Neural progenitor cell (in vitro differentiated cells): ENCODE measurements around the gene ASPHD2. TPM values are rescaled to one million over a fixed set of nuclear protein-coding genes. Genes with fewer than 3 reads are reported as not detected.

ENCODE experiments used
- DNase-seq: peaks from one replicate; pipeline ENCODE4 v3.0.0-alpha.2; 2016; ENCODE audit warnings: low spot score
- H2AFZ ChIP-seq: fragments of 200-600 bp; sonication (generic); replicated peaks from 2 replicates; pipeline ENCODE4 v1.6.1; 2016; ENCODE audit warnings: antibody characterized with exemption
- H3F3A ChIP-seq: fragments of 200-600 bp; sonication (generic); 2 replicates; pipeline ENCODE4 v1.6.1; 2016; ENCODE audit warnings: antibody characterized with exemption, low read depth
- H3K27ac ChIP-seq: fragments of 200-600 bp; sonication (generic); 2 replicates; pipeline ENCODE4 v1.5.1; 2016; ENCODE audit warnings: mild to moderate bottlenecking
- H3K27me3 ChIP-seq: fragments of 200-600 bp; sonication (generic); 2 replicates; pipeline ENCODE4 v1.6.1; 2016; ENCODE audit warnings: mild to moderate bottlenecking, moderate library complexity
- H3K36me3 ChIP-seq: fragments of 200-600 bp; sonication (generic); 2 replicates; pipeline ENCODE4 v1.5.1; 2016
- H3K4me1 ChIP-seq: fragments of 200-600 bp; sonication (generic); 2 replicates; pipeline ENCODE4 v1.6.1; 2016; ENCODE audit warnings: mixed run types
- H3K4me2 ChIP-seq: fragments of 200-600 bp; sonication (generic); 2 replicates; pipeline ENCODE4 v1.6.1; 2016
- H3K4me3 ChIP-seq: fragments of 200-600 bp; sonication (generic); 2 replicates; pipeline ENCODE4 v1.5.1; 2016
- H3K79me2 ChIP-seq: fragments of 200-600 bp; sonication (generic); 2 replicates; pipeline ENCODE4 v1.6.1; 2016; ENCODE audit warnings: low read depth
- H3K9ac ChIP-seq: fragments of 200-600 bp; sonication (generic); 2 replicates; pipeline ENCODE4 v1.6.1; 2016
- H3K9me3 ChIP-seq: fragments of 200-600 bp; sonication (generic); 2 replicates; pipeline ENCODE4 v1.5.1; 2016; ENCODE audit warnings: low read depth
- H4K20me1 ChIP-seq: fragments of 200-600 bp; sonication (generic); 2 replicates; pipeline ENCODE4 v1.6.1; 2016; ENCODE audit warnings: low read depth
- H3K27ac Mint-ChIP-seq: 3 replicates; pipeline ENCODE4 v1.8.0; 2021; ENCODE audit warnings: mixed read lengths
- H3K27me3 Mint-ChIP-seq: 2 replicates; pipeline ENCODE4 v1.8.0; 2022; ENCODE audit warnings: low read depth, mild to moderate bottlenecking, inconsistent platforms, moderate library complexity, mixed read lengths; ENCODE audit not compliant: insufficient read depth
- H3K36me3 Mint-ChIP-seq: 3 replicates; pipeline ENCODE4 v1.8.0; 2021; ENCODE audit warnings: mixed read lengths
- H3K4me1 Mint-ChIP-seq: 3 replicates; pipeline ENCODE4 v1.8.0; 2021; ENCODE audit warnings: mixed read lengths
- H3K4me3 Mint-ChIP-seq: 3 replicates; pipeline ENCODE4 v1.8.0; 2021; ENCODE audit warnings: mild to moderate bottlenecking, moderate library complexity, mixed read lengths
- H3K9me3 Mint-ChIP-seq: 3 replicates; pipeline ENCODE4 v1.8.0; 2020; ENCODE audit warnings: mixed read lengths
- EZH2 ChIP-seq: fragments of 200-600 bp; sonication (generic); IDR thresholded peaks from 2 replicates; pipeline ENCODE4 v1.6.1; 2017; ENCODE audit warnings: antibody characterized with exemption, mild to moderate bottlenecking, moderate library complexity
- EZH2phosphoT487 ChIP-seq: fragments of 200-600 bp; sonication (generic); IDR thresholded peaks from 2 replicates; pipeline ENCODE4 v1.6.1; 2017; ENCODE audit warnings: antibody characterized with exemption
- total RNA-seq: library from RNA; depleted of rRNA; stranded (reverse); fragments of >200 nt; gene quantifications from 2 replicates; pipeline ENCODE4 v1.2.3, GENCODE V29; 2015; ENCODE audit warnings: low replicate concordance
- TF ChIP-seq, protein P1 (sequence below): fragments of 200-600 bp; sonication (generic); IDR thresholded peaks from 2 replicates; pipeline ENCODE4 v1.5.1; 2017; ENCODE audit warnings: antibody characterized with exemption, mild to moderate bottlenecking

The ASPHD2 gene
- total RNA-seq, 1 donor from 2014 or later: 9.3 TPM

GRCh38 chr22:26462051-26462450 lies 33.0 kb downstream of the ASPHD2 start:
- Mint-ChIP-seq H3K36me3 (peaks cover 28% of the 10 kb centered on the region), H3K4me1 (peaks cover 43% of the 10 kb centered on the region), H3K4me3 (peak overlapping the region; percentile 70), H3K27ac (peak overlapping the region; percentile 96), H3K9me3 (no peaks in the 10 kb centered on the region), H3K27me3 (peaks cover 4% of the 10 kb centered on the region)
- H3K36me3 ChIP-seq: no peaks in the 10 kb centered on the region
- no peaks in the 10 kb centered on the region for H3F3A ChIP-seq
- peaks cover 44% of the 10 kb centered on the region for H4K20me1 ChIP-seq
- TF ChIP-seq, protein P1, sequence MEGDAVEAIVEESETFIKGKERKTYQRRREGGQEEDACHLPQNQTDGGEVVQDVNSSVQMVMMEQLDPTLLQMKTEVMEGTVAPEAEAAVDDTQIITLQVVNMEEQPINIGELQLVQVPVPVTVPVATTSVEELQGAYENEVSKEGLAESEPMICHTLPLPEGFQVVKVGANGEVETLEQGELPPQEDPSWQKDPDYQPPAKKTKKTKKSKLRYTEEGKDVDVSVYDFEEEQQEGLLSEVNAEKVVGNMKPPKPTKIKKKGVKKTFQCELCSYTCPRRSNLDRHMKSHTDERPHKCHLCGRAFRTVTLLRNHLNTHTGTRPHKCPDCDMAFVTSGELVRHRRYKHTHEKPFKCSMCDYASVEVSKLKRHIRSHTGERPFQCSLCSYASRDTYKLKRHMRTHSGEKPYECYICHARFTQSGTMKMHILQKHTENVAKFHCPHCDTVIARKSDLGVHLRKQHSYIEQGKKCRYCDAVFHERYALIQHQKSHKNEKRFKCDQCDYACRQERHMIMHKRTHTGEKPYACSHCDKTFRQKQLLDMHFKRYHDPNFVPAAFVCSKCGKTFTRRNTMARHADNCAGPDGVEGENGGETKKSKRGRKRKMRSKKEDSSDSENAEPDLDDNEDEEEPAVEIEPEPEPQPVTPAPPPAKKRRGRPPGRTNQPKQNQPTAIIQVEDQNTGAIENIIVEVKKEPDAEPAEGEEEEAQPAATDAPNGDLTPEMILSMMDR: no peak
- no peak for TF ChIP-seq EZH2phosphoT487
- TF ChIP-seq EZH2: no peak
- H2AFZ ChIP-seq: no peak overlapping the region
- no peak overlapping the region for H3K27ac ChIP-seq
- DNase-seq: no peak
- peaks cover 12% of the 10 kb centered on the region for H3K4me1 ChIP-seq
- no peak overlapping the region for H3K4me3 ChIP-seq
- H3K9ac ChIP-seq: no peak overlapping the region
- no peak overlapping the region for H3K4me2 ChIP-seq
- H3K9me3 ChIP-seq: no peaks in the 10 kb centered on the region
- H3K79me2 ChIP-seq: peaks cover 15% of the 10 kb centered on the region
- no peaks in the 10 kb centered on the region for H3K27me3 ChIP-seq

GRCh38 chr22:26462641-26463040 lies 33.6 kb downstream of the ASPHD2 start:
- Histone ChIP-seq H3F3A (no peaks in the 10 kb centered on the region), H3K79me2 (peaks cover 15% of the 10 kb centered on the region), H3K9ac (peak overlapping the region; percentile 18), H3K4me3 (no peak overlapping the region), H3K27me3 (no peaks in the 10 kb centered on the region), H2AFZ (no peak overlapping the region), H3K4me1 (peaks cover 12% of the 10 kb centered on the region), H3K4me2 (peak overlapping the region; percentile 62), H3K27ac (no peak overlapping the region), H3K36me3 (no peaks in the 10 kb centered on the region), H3K9me3 (no peaks in the 10 kb centered on the region), H4K20me1 (peaks cover 44% of the 10 kb centered on the region)
- TF ChIP-seq EZH2 (no peak), EZH2phosphoT487 (no peak)
- TF ChIP-seq, protein P1: no peak
- peaks cover 43% of the 10 kb centered on the region for H3K4me1 Mint-ChIP-seq
- H3K27ac Mint-ChIP-seq: peak overlapping the region; percentile 96
- H3K4me3 Mint-ChIP-seq: peak overlapping the region; percentile 70
- no peaks in the 10 kb centered on the region for H3K9me3 Mint-ChIP-seq
- H3K36me3 Mint-ChIP-seq: peaks cover 25% of the 10 kb centered on the region
- no peak for DNase-seq
- peaks cover 4% of the 10 kb centered on the region for H3K27me3 Mint-ChIP-seq

- peak overlapping the region; percentile 18 for H3K9ac ChIP-seq
- TF ChIP-seq EZH2phosphoT487 (no peak), EZH2 (no peak)
- TF ChIP-seq, protein P1: no peak
These were observed 34.1 kb downstream of the ASPHD2 start for GRCh38 chr22:26463101-26463661.

More at GRCh38 chr22:26463101-26463661, 34.1 kb downstream of the ASPHD2 start:
- H3K4me3 Mint-ChIP-seq: peak overlapping the region; percentile 70
- Histone ChIP-seq H3K79me2 (peaks cover 15% of the 10 kb centered on the region), H4K20me1 (peaks cover 44% of the 10 kb centered on the region), H3K27me3 (no peaks in the 10 kb centered on the region), H2AFZ (no peak overlapping the region), H3K9me3 (no peaks in the 10 kb centered on the region), H3K4me2 (peak overlapping the region; percentile 62), H3K36me3 (no peaks in the 10 kb centered on the region), H3K27ac (no peak overlapping the region), H3K4me3 (no peak overlapping the region), H3F3A (no peaks in the 10 kb centered on the region), H3K4me1 (peaks cover 12% of the 10 kb centered on the region)
- H3K27me3 Mint-ChIP-seq: peaks cover 4% of the 10 kb centered on the region
- DNase-seq: peak; percentile 66
- peaks cover 43% of the 10 kb centered on the region for H3K4me1 Mint-ChIP-seq
- peak overlapping the region; percentile 96 for H3K27ac Mint-ChIP-seq
- H3K9me3 Mint-ChIP-seq: no peaks in the 10 kb centered on the region
- peaks cover 26% of the 10 kb centered on the region for H3K36me3 Mint-ChIP-seq
